ENCODE data around the gene FTHL17.

Gene FTHL17

GRCh38 chrX:31098079-31098478, 26.2 kb upstream of the FTHL17 start:
- no peak overlapping the region for H3K9ac ChIP-seq (ENCODE audit: insufficient read length, low read depth)
- H3K4me1 ChIP-seq (ENCODE audit: insufficient read depth, insufficient read length) = no peaks in the 10 kb centered on the region
- H3K9me3 ChIP-seq (ENCODE audit: insufficient read depth, low read length) = no peaks in the 10 kb centered on the region
- no peaks in the 10 kb centered on the region for H3K36me3 ChIP-seq (ENCODE audit: insufficient read depth, insufficient read length, low read length)
- no peak overlapping the region for H3K4me3 ChIP-seq (ENCODE audit: insufficient read length, low read depth)
- H3K27me3 ChIP-seq (ENCODE audit: insufficient read depth, insufficient read length) = no peaks in the 10 kb centered on the region
- DNase-seq (ENCODE audit: low read depth, low spot score) = no peak
- no peak for TF ChIP-seq SUZ12 (IDR thresholded peaks at IDR 0.05; ENCODE audit: extremely low read depth, insufficient read depth, insufficient read length)
- TF ChIP-seq ZNF274 (IDR thresholded peaks at IDR 0.05; ENCODE audit: low read depth, low read length) = no peak
- TF ChIP-seq YY1 (IDR thresholded peaks at IDR 0.05; ENCODE audit: insufficient read depth, insufficient read length) = no peak

DNA sequence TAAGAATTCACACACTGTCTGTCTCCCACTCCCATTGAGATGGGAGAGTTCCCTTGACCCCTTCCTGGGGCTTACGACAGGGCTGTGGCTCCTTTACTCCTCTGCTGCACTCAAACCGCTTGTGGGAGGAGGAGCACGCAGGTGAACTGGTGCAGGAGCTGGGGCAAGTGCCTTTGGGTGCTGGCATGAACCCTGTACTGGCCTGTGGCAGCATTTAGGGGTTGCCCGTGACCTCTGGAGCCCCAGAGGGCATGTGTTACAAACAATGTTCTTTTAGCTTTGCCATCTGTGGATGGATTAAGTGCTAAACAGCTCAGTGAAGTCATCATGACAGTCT, 21.8 kb upstream of the FTHL17 start:
- H3K9ac ChIP-seq (ENCODE audit: insufficient read length, low read depth) = no peak overlapping the region
- no peaks in the 10 kb centered on the region for H3K36me3 ChIP-seq (ENCODE audit: insufficient read depth, insufficient read length, low read length)
- no peaks in the 10 kb centered on the region for H3K27me3 ChIP-seq (ENCODE audit: insufficient read depth, insufficient read length)
- no peaks in the 10 kb centered on the region for H3K9me3 ChIP-seq (ENCODE audit: insufficient read depth, low read length)
- DNase-seq (ENCODE audit: low read depth, low spot score) = no peak
- no peak for TF ChIP-seq SUZ12 (IDR thresholded peaks at IDR 0.05; ENCODE audit: extremely low read depth, insufficient read depth, insufficient read length)
- no peak overlapping the region for H3K4me3 ChIP-seq (ENCODE audit: insufficient read length, low read depth)
- H3K4me1 ChIP-seq (ENCODE audit: insufficient read depth, insufficient read length) = no peaks in the 10 kb centered on the region

- Histone ChIP-seq H3K9ac (ENCODE audit: insufficient read length, low read depth) (no peak overlapping the region), H3K9me3 (ENCODE audit: insufficient read depth, low read length) (no peaks in the 10 kb centered on the region), H3K27me3 (ENCODE audit: insufficient read depth, insufficient read length) (no peaks in the 10 kb centered on the region), H3K4me1 (ENCODE audit: insufficient read depth, insufficient read length) (no peaks in the 10 kb centered on the region), H3K4me3 (ENCODE audit: insufficient read length, low read depth) (no peak overlapping the region), H3K36me3 (ENCODE audit: insufficient read depth, insufficient read length, low read length) (no peaks in the 10 kb centered on the region)
- DNase-seq (ENCODE audit: low read depth, low spot score) = no peak
- no peak for TF ChIP-seq SUZ12 (IDR thresholded peaks at IDR 0.05; ENCODE audit: extremely low read depth, insufficient read depth, insufficient read length)
- TF ChIP-seq YY1 (IDR thresholded peaks at IDR 0.05; ENCODE audit: insufficient read depth, insufficient read length) = no peak
- TF ChIP-seq ZNF274 (IDR thresholded peaks at IDR 0.05; ENCODE audit: low read depth, low read length) = no peak
Measured at GRCh38 chrX:31092970-31093638, 21.3 kb upstream of the FTHL17 start.

GRCh38 chrX:31092476-31092875, 20.6 kb upstream of the FTHL17 start:
- H3K36me3 ChIP-seq (ENCODE audit: insufficient read depth, insufficient read length, low read length) = no peaks in the 10 kb centered on the region
- no peaks in the 10 kb centered on the region for H3K4me1 ChIP-seq (ENCODE audit: insufficient read depth, insufficient read length)
- no peaks in the 10 kb centered on the region for H3K9me3 ChIP-seq (ENCODE audit: insufficient read depth, low read length)
- no peaks in the 10 kb centered on the region for H3K27me3 ChIP-seq (ENCODE audit: insufficient read depth, insufficient read length)
- DNase-seq (ENCODE audit: low read depth, low spot score) = no peak
- TF ChIP-seq SUZ12 (IDR thresholded peaks at IDR 0.05; ENCODE audit: extremely low read depth, insufficient read depth, insufficient read length) (no peak), YY1 (IDR thresholded peaks at IDR 0.05; ENCODE audit: insufficient read depth, insufficient read length) (no peak), ZNF274 (IDR thresholded peaks at IDR 0.05; ENCODE audit: low read depth, low read length) (no peak)
- H3K9ac ChIP-seq (ENCODE audit: insufficient read length, low read depth) = no peak overlapping the region
- no peak overlapping the region for H3K4me3 ChIP-seq (ENCODE audit: insufficient read length, low read depth)

- TF ChIP-seq YY1 (IDR thresholded peaks at IDR 0.05; ENCODE audit: insufficient read depth, insufficient read length) (no peak), SUZ12 (IDR thresholded peaks at IDR 0.05; ENCODE audit: extremely low read depth, insufficient read depth, insufficient read length) (no peak), ZNF274 (IDR thresholded peaks at IDR 0.05; ENCODE audit: low read depth, low read length) (no peak)
- no peaks in the 10 kb centered on the region for H3K9me3 ChIP-seq (ENCODE audit: insufficient read depth, low read length)
- H3K4me1 ChIP-seq (ENCODE audit: insufficient read depth, insufficient read length) = no peaks in the 10 kb centered on the region
- H3K9ac ChIP-seq (ENCODE audit: insufficient read length, low read depth) = no peak overlapping the region
- H3K4me3 ChIP-seq (ENCODE audit: insufficient read length, low read depth) = no peak overlapping the region
- no peak for DNase-seq (ENCODE audit: low read depth, low spot score)
- H3K27me3 ChIP-seq (ENCODE audit: insufficient read depth, insufficient read length) = no peaks in the 10 kb centered on the region
- no peaks in the 10 kb centered on the region for H3K36me3 ChIP-seq (ENCODE audit: insufficient read depth, insufficient read length, low read length)
Measured at GRCh38 chrX:31091819-31092218, 20.0 kb upstream of the FTHL17 start.

DNA sequence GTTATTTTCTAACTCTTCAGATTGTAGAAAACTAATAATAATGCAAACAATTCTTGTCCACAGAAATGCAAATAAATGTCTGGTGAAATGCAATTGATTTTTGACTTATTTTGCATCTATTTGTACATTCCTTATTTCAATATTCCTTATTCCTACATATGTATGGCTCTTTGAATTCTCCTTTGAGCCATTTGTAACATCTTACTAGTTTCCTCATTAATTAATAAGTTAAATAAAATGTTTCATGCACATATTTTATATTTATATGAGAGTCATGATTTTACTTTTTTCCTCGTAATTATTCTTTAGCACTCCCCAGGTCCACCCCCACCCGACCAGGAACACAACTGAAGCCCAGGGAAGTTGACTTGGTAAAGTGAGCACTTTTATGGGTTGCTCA, 2.7 kb upstream of the FTHL17 start:
- Histone ChIP-seq H3K4me1 (ENCODE audit: insufficient read depth, insufficient read length) (no peaks in the 10 kb centered on the region), H3K9me3 (ENCODE audit: insufficient read depth, low read length) (no peaks in the 10 kb centered on the region), H3K4me3 (ENCODE audit: insufficient read length, low read depth) (no peak overlapping the region), H3K9ac (ENCODE audit: insufficient read length, low read depth) (no peak overlapping the region), H3K27me3 (ENCODE audit: insufficient read depth, insufficient read length) (no peaks in the 10 kb centered on the region), H3K36me3 (ENCODE audit: insufficient read depth, insufficient read length, low read length) (no peaks in the 10 kb centered on the region)
- TF ChIP-seq ZNF274 (IDR thresholded peaks at IDR 0.05; ENCODE audit: low read depth, low read length) = no peak
- no peak for TF ChIP-seq YY1 (IDR thresholded peaks at IDR 0.05; ENCODE audit: insufficient read depth, insufficient read length)
- no peak for TF ChIP-seq SUZ12 (IDR thresholded peaks at IDR 0.05; ENCODE audit: extremely low read depth, insufficient read depth, insufficient read length)
- no peak for DNase-seq (ENCODE audit: low read depth, low spot score)

DNA sequence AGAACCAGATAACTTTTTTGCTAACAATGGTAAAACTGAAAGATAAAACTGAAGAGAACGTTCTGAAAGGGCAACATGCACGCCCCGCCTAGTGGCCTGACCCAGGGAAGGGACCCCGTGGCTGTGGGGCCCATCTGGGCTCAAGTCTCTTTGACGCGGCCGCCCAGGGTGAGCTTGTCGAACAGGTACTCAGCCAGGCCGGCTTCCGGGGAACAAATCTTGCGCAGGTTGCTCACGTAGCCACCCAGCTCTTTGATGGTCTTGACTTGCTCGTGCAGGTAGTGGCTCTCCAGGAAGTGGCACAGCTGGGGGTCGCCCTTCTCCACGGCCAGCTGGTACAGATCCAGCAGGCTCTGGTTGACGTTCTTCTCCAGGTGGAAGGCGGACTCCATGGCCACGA, 579 bp downstream of the FTHL17 start:
- Histone ChIP-seq H3K36me3 (ENCODE audit: insufficient read depth, insufficient read length, low read length) (no peaks in the 10 kb centered on the region), H3K4me3 (ENCODE audit: insufficient read length, low read depth) (no peak overlapping the region), H3K9ac (ENCODE audit: insufficient read length, low read depth) (no peak overlapping the region), H3K4me1 (ENCODE audit: insufficient read depth, insufficient read length) (no peaks in the 10 kb centered on the region), H3K9me3 (ENCODE audit: insufficient read depth, low read length) (no peaks in the 10 kb centered on the region; the same call in 1 of the 2 replicates), H3K27me3 (ENCODE audit: insufficient read depth, insufficient read length) (no peaks in the 10 kb centered on the region)
- TF ChIP-seq YY1 (IDR thresholded peaks at IDR 0.05; ENCODE audit: insufficient read depth, insufficient read length) = no peak
- TF ChIP-seq ZNF274 (IDR thresholded peaks at IDR 0.05; ENCODE audit: low read depth, low read length) = no peak
- TF ChIP-seq SUZ12 (IDR thresholded peaks at IDR 0.05; ENCODE audit: extremely low read depth, insufficient read depth, insufficient read length) = no peak
- DNase-seq (ENCODE audit: low read depth, low spot score) = no peak

Measured in NT2/D1 (cell line).